K562 (cell line): ENCODE results near the gene DOK7. TPM values are rescaled to one million over a fixed set of nuclear protein-coding genes. Genes with fewer than 3 reads are reported as not detected.

Source experiments
- ATAC-seq: fragments of 200-7000 bp; cut with Tn5 transposase; 3 replicates; pipeline ENCODE4 v1.9.1; 2020; ENCODE audit warnings: moderate library complexity
- BruUV-seq: library from RNA; stranded (reverse); fragments of 400-500 nt; replicated peaks from 2 replicates; lab custom pipeline; 2021; lab: Mats Ljungman, UMichigan
- CTCF ChIA-PET: fragments of 300-600 bp; formaldehyde crosslinking; extraction: SDS; loops from one replicate; lab custom pipeline; 2021; ENCODE audit warnings: low intra/inter-chr PET ratio; lab: Yijun Ruan, JAX
- POLR2A ChIA-PET: fragments of 300-600, 350-650 bp; sonication (Branson Sonifier 250); formaldehyde crosslinking; extraction: SDS; loops from one replicate; lab custom pipeline; 2021; ENCODE audit warnings: antibody characterized with exemption, inconsistent platforms; lab: Yijun Ruan, JAX
- DNase-seq, 4 experiments: peaks; one replicate each; pipeline versions ENCODE4 v3.0.0 to v3.0.0-alpha.2; 2011 to 2018; ENCODE audit warnings: low spot score in 3 of 4, mixed read lengths in 3 of 4; ENCODE audit errors: extremely low read depth in 1 of 4
- FAIRE-seq: peaks from 2 replicates; lab custom pipeline; 2011; peaks lifted over from hg19 to GRCh38; lab: Jason Lieb, UNC
- H2AFZ ChIP-seq: 2 replicates; pipeline ENCODE4 v1.6.0; 2011; ENCODE audit warnings: low read depth, low read length, control low read depth, inconsistent platforms
- H3K27ac ChIP-seq: fragments of 200-600 bp; 3 replicates; pipeline ENCODE4 v1.8.0; 2011; ENCODE audit warnings: low read depth, mild to moderate bottlenecking, control low read depth, inconsistent platforms, low read length, moderate library complexity, mixed read lengths; ENCODE audit errors: extremely low read depth
- H3K27me3 ChIP-seq, 2 experiments: fragments of 300-600 bp in 1 of 2; 2 replicates in 1 of 2; 3 replicates in 1 of 2; pipeline versions ENCODE4 v1.6.0 to v1.8.0; 2011; ENCODE audit warnings: inconsistent platforms in 2 of 2, low read length in 2 of 2, mild to moderate bottlenecking in 1 of 2, mixed read lengths in 1 of 2, moderate library complexity in 1 of 2; ENCODE audit not compliant: control insufficient read depth in 2 of 2, insufficient read depth in 2 of 2
- H3K36me3 ChIP-seq: fragments of 300-600 bp; 3 replicates; pipeline ENCODE4 v1.8.0; 2011; ENCODE audit warnings: mild to moderate bottlenecking, low read length, inconsistent platforms; ENCODE audit not compliant: control insufficient read depth, insufficient read depth
- H3K4me1 ChIP-seq, 2 experiments: fragments of 200-600 bp in 1 of 2; replicated peaks in 1 of 2; 2 replicates in 1 of 2; 3 replicates in 1 of 2; pipeline versions ENCODE4 v1.5.1 to v1.8.0; 2011; ENCODE audit warnings: inconsistent platforms in 2 of 2, low read length in 2 of 2, mild to moderate bottlenecking in 1 of 2, mixed read lengths in 1 of 2, moderate library complexity in 1 of 2; ENCODE audit not compliant: control insufficient read depth in 2 of 2, insufficient read depth in 2 of 2
- H3K4me2 ChIP-seq: 2 replicates; pipeline ENCODE4 v1.6.1; 2011; ENCODE audit warnings: low read length, control low read depth, inconsistent platforms, mixed read lengths; ENCODE audit not compliant: insufficient read depth
- H3K4me3 ChIP-seq: fragments of 200-600 bp; sonication (generic), shearing (Covaris generic); 2 replicates; pipeline ENCODE4 v1.5.1; 2016; ENCODE audit warnings: control low read depth, inconsistent platforms
- H3K79me2 ChIP-seq: fragments of 200-600 bp; 3 replicates; pipeline ENCODE4 v1.8.0; 2011; ENCODE audit warnings: low read length, inconsistent platforms; ENCODE audit not compliant: control insufficient read depth, insufficient read depth
- H3K9ac ChIP-seq, 2 experiments: 2 replicates each; pipeline versions ENCODE4 v1.6.0 to v1.6.1; 2011; ENCODE audit warnings: low read depth in 2 of 2, low read length in 2 of 2, control low read depth in 1 of 2, inconsistent platforms in 1 of 2, mild to moderate bottlenecking in 1 of 2, mixed read lengths in 1 of 2; ENCODE audit not compliant: insufficient read depth in 1 of 2
- H3K9me1 ChIP-seq: one replicate; pipeline ENCODE4 v1.6.0; 2011; ENCODE audit warnings: inconsistent platforms, mild to moderate bottlenecking, low read length, moderate library complexity; ENCODE audit not compliant: control insufficient read depth, insufficient read depth
- H3K9me3 ChIP-seq: replicated peaks from 2 replicates; pipeline ENCODE4 v1.5.1; 2011; ENCODE audit warnings: low read depth, low read length, inconsistent platforms; ENCODE audit not compliant: control insufficient read depth, insufficient read depth
- H4K20me1 ChIP-seq: replicated peaks from 2 replicates; pipeline ENCODE4 v1.6.1; 2011; ENCODE audit warnings: low read length, inconsistent platforms, mixed read lengths; ENCODE audit not compliant: control insufficient read depth, insufficient read depth
- ATF6 ChIP-seq: sonication (generic); formaldehyde crosslinking; IDR thresholded peaks from 2 replicates; pipeline ENCODE4 v1.4.0; 2020; ENCODE audit warnings: mild to moderate bottlenecking, missing genetic modification reagents
- BRCA1 ChIP-seq, 2 experiments: fragments of 450-650 bp in 1 of 2; sonication (generic) in 1 of 2; formaldehyde crosslinking in 1 of 2; IDR thresholded peaks; 2 replicates each; pipeline versions ENCODE4 v1.5.0 to v1.6.1; 2017 to 2020; ENCODE audit warnings: mild to moderate bottlenecking in 1 of 2, missing genetic modification reagents in 1 of 2
- CBX5 ChIP-seq: IDR thresholded peaks from 2 replicates; pipeline ENCODE4 v1.6.1; 2014; ENCODE audit warnings: low read depth, borderline replicate concordance
- MCM3 ChIP-seq: fragments of 450-650 bp; IDR thresholded peaks from 2 replicates; pipeline ENCODE4 v1.6.1; 2016
- MCM7 ChIP-seq, 2 experiments: fragments of 450-650 bp; IDR thresholded peaks; 2 replicates each; pipeline ENCODE4 v1.6.1; 2016 to 2018
- MXD1 ChIP-seq: fragments of 250-450 bp; sonication (Bioruptor Pico); IDR thresholded peaks from 2 replicates; pipeline ENCODE4 v1.8.0; 2021; ENCODE audit warnings: borderline replicate concordance, mild to moderate bottlenecking, moderate library complexity; ENCODE audit not compliant: poor library complexity, severe bottlenecking
- NFXL1 ChIP-seq: fragments of 450-650 bp; formaldehyde crosslinking; IDR thresholded peaks from 2 replicates; pipeline ENCODE4 v1.4.0; 2021; ENCODE audit warnings: mild to moderate bottlenecking
- PYGO2 ChIP-seq: fragments of 450-650 bp; IDR thresholded peaks from 2 replicates; pipeline ENCODE4 v1.6.1; 2016; ENCODE audit warnings: mild to moderate bottlenecking, missing genetic modification characterization, moderate library complexity, missing compliant biosample characterization
- RB1 ChIP-seq: fragments of 450-650 bp; IDR thresholded peaks from 2 replicates; pipeline ENCODE4 v1.6.1; 2017; ENCODE audit warnings: low read depth, mild to moderate bottlenecking
- TEAD4 ChIP-seq, 2 experiments: sonication (generic) in 1 of 2; formaldehyde crosslinking in 1 of 2; IDR thresholded peaks; 2 replicates each; pipeline versions ENCODE4 v1.6.1 to v1.8.0; 2012 to 2022; ENCODE audit warnings: borderline replicate concordance in 1 of 2, inconsistent platforms in 1 of 2, low read length in 1 of 2, mild to moderate bottlenecking in 1 of 2, missing genetic modification reagents in 1 of 2
- ZC3H8 ChIP-seq: fragments of 450-650 bp; IDR thresholded peaks from 2 replicates; pipeline ENCODE4 v1.6.1; 2017
- ZNF512 ChIP-seq: IDR thresholded peaks from 2 replicates; pipeline ENCODE4 v1.6.1; 2016; ENCODE audit warnings: missing genetic modification characterization, missing compliant biosample characterization
- ZZZ3 ChIP-seq: fragments of 450-650 bp; IDR thresholded peaks from 2 replicates; pipeline ENCODE4 v1.6.1; 2016; ENCODE audit warnings: antibody characterized with exemption, mild to moderate bottlenecking, moderate library complexity
- WGBS: fragments of 100-300 bp; shearing (Covaris generic); methylation state at CpG from one replicate; pipeline ENCODE4 v1.1.6; 2016; ENCODE audit warnings: low coverage, mixed read lengths; ENCODE audit not compliant: insufficient coverage; ENCODE audit errors: missing lambda C conversion rate; 5-methylcytosine and 5-hydroxymethylcytosine counted together
- in situ Hi-C: fragments of 300-500 bp; cut with MboI; formaldehyde crosslinking; loops from 4 replicates; pipeline ENCODE4 v1.15.0; 2018; ENCODE audit warnings: inconsistent platforms, mixed read lengths
- intact Hi-C: fragments of 100-400 bp; cut with micrococcal nuclease; formaldehyde crosslinking; loops from 2 replicates; pipeline ENCODE4 v1.14.2; 2022
- polyA plus RNA-seq, 8 experiments: library from polyadenylated mRNA; depleted of rRNA in 4 of 8; stranded (reverse) in 5 of 8; unstranded in 3 of 8; fragments of >200 nt; fragmentation: Nextera tagmentation in 2 of 8; fragmentation: Illumina TruSeq in 1 of 8; extraction: Ambion mirVana in 2 of 8; extraction: Trizol in 1 of 8; gene quantifications; 2 replicates each; pipeline versions ENCODE4 v1.2.1 to v1.2.3, GENCODE V29; 2011 to 2014; ENCODE audit warnings: inconsistent platforms in 1 of 8, missing spikeins in 1 of 8
- total RNA-seq, 7 experiments: library from RNA; depleted of rRNA in 6 of 7; stranded (reverse); fragments of >200 nt in 6 of 7; fragmentation: Illumina TruSeq in 2 of 7; extraction: Trizol in 2 of 7; gene quantifications; 2 replicates each; pipeline versions ENCODE4 v1.2.1 to v1.2.3, GENCODE V29; 2011 to 2021; ENCODE audit warnings: low replicate concordance in 1 of 7

Gene DOK7
- total and polyA plus RNA-seq, 9 of the 15 experiments (the other 6 are each of a cell fraction or from before 2014, with no cell fraction given): not detected

- H3K4me1 ChIP-seq: peaks cover 0 to 21% of the 10 kb centered on the region in 2 experiments; a peak in 1 of 5 replicates
- ChIA-PET CTCF (no interaction called here), POLR2A (interaction anchor here (0.5 to 0.9 kb wide), 2 partner anchors 15 to 881 kb away, joined by 3 read pairs; no protein-coding TSS in a partner anchor)
- H3K27me3 ChIP-seq: peaks cover 0 to 26% of the 10 kb centered on the region in 2 experiments; a peak in 2 of 5 replicates
- in situ Hi-C loops (no loop called here), intact Hi-C loops (no loop called here)
- no peak for DNase-seq
- H3K9me1 ChIP-seq: no peaks in the 10 kb centered on the region
- H3K36me3 ChIP-seq: no peaks in the 10 kb centered on the region
- ATAC-seq: no peak
- TF ChIP-seq ATF6 (CRISPR knock-in tag) (no peak), MCM3 (no peak), ZZZ3 (no peak), PYGO2 (tag) (no peak), MCM7 (IDR thresholded peaks at IDR 0.05) (no peak), NFXL1 (CRISPR knock-in tag) (no peak), ZNF512 (tag) (no peak), CBX5 (no peak), TEAD4 (IDR thresholded peaks at IDR 0.05; ENCODE audit: low read length) (no peak), TEAD4 (CRISPR knock-in tag; IDR thresholded peaks at IDR 0.05; ENCODE audit: borderline replicate concordance) (no peak), MXD1 (no peak), ZC3H8 (no peak), RB1 (no peak), BRCA1 (IDR thresholded peaks at IDR 0.05) (no peak), BRCA1 (CRISPR knock-in tag; IDR thresholded peaks at IDR 0.05) (no peak)
- no TSS peak for BruUV-seq
- H3K9me3 ChIP-seq: no peaks in the 10 kb centered on the region
- no peak overlapping the region for H3K4me2 ChIP-seq
- no peak overlapping the region for H2AFZ ChIP-seq
- H3K79me2 ChIP-seq: no peaks in the 10 kb centered on the region
- H3K4me3 ChIP-seq: no peak overlapping the region
- no peak overlapping the region for H3K9ac ChIP-seq
- 0 out of 2 replicates have a peak, but pooled peaks cover 8% of the 10 kb centered on the region for H4K20me1 ChIP-seq
- FAIRE-seq: no peak
- WGBS: 16% methylated on average over 19 of the region's 20 CpGs
- no peak overlapping the region for H3K27ac ChIP-seq
Measured at GRCh38 chr4:3424522-3425095, 38.5 kb upstream of the DOK7 start.
